Measurements from ENCODE around the gene FDXR. TPM values are rescaled to one million over a fixed set of nuclear protein-coding genes. Genes with fewer than 3 reads are reported as not detected.

The FDXR gene
- total and polyA plus RNA-seq, 2 of the 8 experiments (the other 6 are each of a cell fraction or from before 2014, with no cell fraction given) = 24.2 to 31.4 TPM

DNA sequence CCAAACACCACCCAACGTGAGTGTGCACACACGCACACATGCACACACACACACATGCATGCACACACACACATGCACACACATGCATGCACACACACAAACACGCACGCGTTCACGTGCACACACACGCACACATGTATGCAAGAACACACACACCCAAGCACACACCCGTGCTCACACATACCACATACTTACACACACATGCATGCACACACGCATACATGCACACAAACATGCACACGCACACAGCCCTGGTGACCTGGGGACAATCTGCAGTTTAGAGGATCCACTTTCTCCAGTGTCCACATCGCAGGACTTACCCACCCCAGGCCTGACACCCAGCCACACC, 44.0 kb upstream of the FDXR start:
- ChIA-PET CTCF (ENCODE audit: partially characterized antibody) (interaction anchor here (1.0 to 49.9 kb wide), 3 partner anchors 21 to 55 kb away, joined by 3 to 1072 read pairs (median 4); no protein-coding TSS in a partner anchor), POLR2A (ENCODE audit: partially characterized antibody) (interaction anchor here (1.0 to 2.3 kb wide), 2 partner anchors 8 to 10 kb away, joined by 3 to 7 read pairs; no protein-coding TSS in a partner anchor)
- Histone ChIP-seq H3K56ac (replicated peaks; ENCODE audit: insufficient read length, low read depth, low read length) (no peak overlapping the region), H2BK20ac (ENCODE audit: low read length) (no peak overlapping the region), H3K27me3 (replicated peaks in 1 of 4; ENCODE audit: control insufficient read depth in 3 of 4, extremely low read depth in 1 of 4, insufficient read depth in 3 of 4, low read length in 3 of 4) (peaks cover 0 to 5% (median 0%) of the 10 kb centered on the region in 4 experiments; a peak in 4 of 7 replicates), H2BK12ac (ENCODE audit: low read depth, low read length) (peak overlapping the region; percentile 72; the same call in 1 of the 2 replicates), H3K4me2 (ENCODE audit: insufficient read depth in 1 of 2, low read depth in 2 of 2, low read length in 2 of 2) (no peak overlapping the region), H3K18ac (ENCODE audit: extremely low read depth, low read length) (no peak overlapping the region), H3K14ac (ENCODE audit: insufficient read length) (no peak overlapping the region), H3K4me3 (ENCODE audit: extremely low read depth in 1 of 4, insufficient read depth in 2 of 4, low read depth in 3 of 4, low read length in 4 of 4) (no peak overlapping the region), H3K23me2 (ENCODE audit: low read depth, low read length) (no peaks in the 10 kb centered on the region), H2AK5ac (ENCODE audit: low read depth, low read length) (no peak overlapping the region), H4K20me1 (replicated peaks in 1 of 2; ENCODE audit: control insufficient read depth in 1 of 2, insufficient read depth in 2 of 2, low read length in 2 of 2) (peaks cover 0 to 4% of the 10 kb centered on the region in 2 experiments), H3K4me1 (replicated peaks in 1 of 4; ENCODE audit: control insufficient read depth in 3 of 4, insufficient read depth in 4 of 4, low read length in 3 of 4) (peaks cover 0 to 9% (median 8%) of the 10 kb centered on the region in 4 experiments; a peak in 6 of 7 replicates), H3K79me1 (ENCODE audit: low read depth, low read length) (no peaks in the 10 kb centered on the region), H3K27ac (ENCODE audit: low read depth, low read length) (no peak overlapping the region), H4K8ac (ENCODE audit: extremely low read depth, insufficient read depth, low read length) (no peak overlapping the region), H2BK15ac (ENCODE audit: low read length) (0 out of 2 replicates have a peak overlapping the region, but pooled peaks have one; percentile 24), H4K91ac (replicated peaks; ENCODE audit: insufficient read length, low read length) (peak overlapping the region; percentile 27), H2BK120ac (replicated peaks; ENCODE audit: low read depth, low read length) (no peak overlapping the region), H3K9ac (replicated peaks in 1 of 4; ENCODE audit: extremely low read depth in 1 of 4, low read depth in 3 of 4, low read length in 3 of 4) (no peak overlapping the region; a peak in 1 of 7 replicates), H3K36me3 (ENCODE audit: control insufficient read depth in 2 of 4, insufficient read depth in 4 of 4, low read length in 3 of 4) (no peaks in the 10 kb centered on the region), H2BK5ac (ENCODE audit: low read depth, low read length) (no peak overlapping the region), H2AFZ (ENCODE audit: low read length) (no peak overlapping the region), H4K5ac (ENCODE audit: insufficient read length, low read depth, low read length) (no peak overlapping the region), H3K23ac (ENCODE audit: insufficient read length) (no peak overlapping the region), H3K79me2 (ENCODE audit: control insufficient read depth in 1 of 2, insufficient read depth in 2 of 2, low read length in 2 of 2) (no peaks in the 10 kb centered on the region), H3K4ac (replicated peaks; ENCODE audit: insufficient read length, low read depth, low read length) (no peak overlapping the region), H3K9me3 (ENCODE audit: insufficient read depth in 2 of 2, low read depth in 1 of 2, low read length in 1 of 2) (no peaks in the 10 kb centered on the region)
- no peak for FAIRE-seq
- DNase-seq (ENCODE audit: low read depth in 1 of 2, low spot score in 2 of 2) = no peak
- 94% methylated on average over 11 of the region's 11 CpGs; no CpG with 5 or more reads in 1 of the 2 experiments for WGBS, 2 experiments (ENCODE audit: extremely low coverage in 1 of 2, insufficient coverage in 1 of 2, insufficient read length in 1 of 2, insufficient replicate concordance in 2 of 2, low coverage in 1 of 2, low lambda C conversion rate in 2 of 2, missing lambda C conversion rate in 1 of 2)
- TF ChIP-seq SAP30 (IDR thresholded peaks at IDR 0.05; ENCODE audit: insufficient read depth, insufficient replicate concordance, low read length) = no peak
- TF ChIP-seq USF2 (IDR thresholded peaks at IDR 0.05; ENCODE audit: low read length) = no peak
- TF ChIP-seq POU5F1 (IDR thresholded peaks at IDR 0.05; ENCODE audit: low read depth, low read length) = no peak
- TF ChIP-seq POLR2A (IDR thresholded peaks at IDR 0.05; ENCODE audit: control extremely low read depth in 1 of 2, low read depth in 2 of 2, low read length in 2 of 2) = no peak
- TF ChIP-seq TEAD4 (IDR thresholded peaks at IDR 0.05; ENCODE audit: low read depth, low read length) = no peak
- no peak for TF ChIP-seq CTCF (IDR thresholded peaks at IDR 0.05; ENCODE audit: control extremely low read depth in 1 of 3, insufficient read depth in 1 of 3, low read depth in 1 of 3, low read length in 3 of 3)
- no peak for TF ChIP-seq BACH1 (IDR thresholded peaks at IDR 0.05; ENCODE audit: low read length)

All from H1 (cell line).